Suprapubic skin (tissue), 4 donors: Measurements from ENCODE around the gene HNMT. TPM values are rescaled to one million over a fixed set of nuclear protein-coding genes. Genes with fewer than 3 reads are reported as not detected.

Source experiments
- DNase-seq, 2 donors: peaks; one replicate each; pipeline ENCODE4 v3.0.0-alpha.2; 2019; ENCODE audit warnings: low spot score in 2 of 2
- H3K27ac ChIP-seq: fragments of 200-600 bp; sonication (generic); one replicate; pipeline ENCODE4 v1.5.1; 2019
- H3K27me3 ChIP-seq: fragments of 200-600 bp; sonication (generic); one replicate; pipeline ENCODE4 v1.5.1; 2019
- H3K36me3 ChIP-seq: fragments of 200-600 bp; sonication (generic); one replicate; pipeline ENCODE4 v1.5.1; 2019
- H3K4me1 ChIP-seq: fragments of 200-600 bp; sonication (generic); one replicate; pipeline ENCODE4 v1.5.1; 2019
- H3K4me3 ChIP-seq: fragments of 200-600 bp; sonication (generic); one replicate; pipeline ENCODE4 v1.5.1; 2019; ENCODE audit warnings: mild to moderate bottlenecking
- H3K9me3 ChIP-seq: fragments of 200-600 bp; sonication (generic); one replicate; pipeline ENCODE4 v1.5.1; 2019
- EP300 ChIP-seq: sonication (generic); formaldehyde crosslinking; IDR thresholded peaks from one replicate; pipeline ENCODE4 v1.6.1; 2017; ENCODE audit warnings: antibody characterized with exemption
- POLR2A ChIP-seq, 2 donors: fragments of 450-650 bp; IDR thresholded peaks; one replicate each; pipeline ENCODE4 v1.6.1; 2017; ENCODE audit warnings: antibody characterized with exemption in 2 of 2, mild to moderate bottlenecking in 2 of 2, moderate library complexity in 2 of 2
- POLR2AphosphoS5 ChIP-seq, 3 donors: sonication (generic); formaldehyde crosslinking; IDR thresholded peaks; one replicate each; pipeline ENCODE4 v1.6.1; 2017; ENCODE audit warnings: antibody characterized with exemption in 3 of 3
- WGBS: methylation state at CpG from one replicate; pipeline ENCODE4 v1.1.5; 2018; 5-methylcytosine and 5-hydroxymethylcytosine counted together
- total RNA-seq, 4 donors: library from RNA; depleted of rRNA; stranded (reverse); fragments of >200 nt; gene quantifications; one replicate each; pipeline ENCODE4 v1.1.0, GENCODE V29; 2016
- TF ChIP-seq, protein P1 (sequence below), 2 donors: fragments of 200-600 bp in 1 of 2; fragments of 450-650 bp in 1 of 2; sonication (generic) in 1 of 2; IDR thresholded peaks; one replicate each; pipeline ENCODE4 v1.5.1; 2016 to 2019; ENCODE audit warnings: antibody characterized with exemption in 2 of 2, mild to moderate bottlenecking in 1 of 2, moderate library complexity in 1 of 2

The HNMT gene
- total RNA-seq, 4 donors from 2014 or later: 16.7 to 28.5 (median 19.9) TPM

DNA sequence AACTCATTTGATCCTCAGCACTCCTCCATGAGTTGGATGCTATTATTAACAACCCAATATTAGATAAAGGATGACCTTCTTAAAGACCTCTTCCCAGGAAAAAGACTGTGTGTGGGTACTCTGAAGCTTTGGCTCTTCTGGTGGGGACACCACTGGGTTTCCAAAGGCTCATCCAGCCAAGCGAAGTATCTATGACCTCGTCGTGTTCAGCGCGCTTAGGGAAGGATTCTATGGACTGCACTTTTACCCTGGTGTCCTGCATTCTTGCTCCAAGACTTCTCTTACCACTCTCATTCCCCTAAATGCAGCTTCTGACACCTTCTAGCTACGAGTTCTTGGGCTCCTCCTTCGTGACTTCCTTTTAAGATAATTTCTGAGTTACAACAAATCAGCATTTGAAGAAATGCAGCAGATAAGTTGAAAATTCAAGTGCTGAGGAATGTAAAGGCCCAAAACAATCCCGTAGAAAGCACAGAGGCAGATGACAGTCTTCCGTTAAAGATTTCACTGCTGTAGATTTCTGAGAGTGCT lies 673 bp upstream of the HNMT start:
- Histone ChIP-seq H3K36me3 (no peaks in the 10 kb centered on the region), H3K4me1 (peaks cover 26% of the 10 kb centered on the region), H3K9me3 (no peaks in the 10 kb centered on the region), H3K27me3 (no peaks in the 10 kb centered on the region), H3K27ac (peak overlapping the region; percentile 88), H3K4me3 (peak overlapping the region; percentile 44)
- no peak for DNase-seq
- no peak for TF ChIP-seq POLR2AphosphoS5 (IDR thresholded peaks at IDR 0.05)
- no peak for TF ChIP-seq POLR2A (IDR thresholded peaks at IDR 0.05)
- TF ChIP-seq, protein P1, sequence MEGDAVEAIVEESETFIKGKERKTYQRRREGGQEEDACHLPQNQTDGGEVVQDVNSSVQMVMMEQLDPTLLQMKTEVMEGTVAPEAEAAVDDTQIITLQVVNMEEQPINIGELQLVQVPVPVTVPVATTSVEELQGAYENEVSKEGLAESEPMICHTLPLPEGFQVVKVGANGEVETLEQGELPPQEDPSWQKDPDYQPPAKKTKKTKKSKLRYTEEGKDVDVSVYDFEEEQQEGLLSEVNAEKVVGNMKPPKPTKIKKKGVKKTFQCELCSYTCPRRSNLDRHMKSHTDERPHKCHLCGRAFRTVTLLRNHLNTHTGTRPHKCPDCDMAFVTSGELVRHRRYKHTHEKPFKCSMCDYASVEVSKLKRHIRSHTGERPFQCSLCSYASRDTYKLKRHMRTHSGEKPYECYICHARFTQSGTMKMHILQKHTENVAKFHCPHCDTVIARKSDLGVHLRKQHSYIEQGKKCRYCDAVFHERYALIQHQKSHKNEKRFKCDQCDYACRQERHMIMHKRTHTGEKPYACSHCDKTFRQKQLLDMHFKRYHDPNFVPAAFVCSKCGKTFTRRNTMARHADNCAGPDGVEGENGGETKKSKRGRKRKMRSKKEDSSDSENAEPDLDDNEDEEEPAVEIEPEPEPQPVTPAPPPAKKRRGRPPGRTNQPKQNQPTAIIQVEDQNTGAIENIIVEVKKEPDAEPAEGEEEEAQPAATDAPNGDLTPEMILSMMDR (IDR thresholded peaks at IDR 0.05): no peak
- whole genome bisulfite sequencing: 63% methylated on average over 9 of the region's 9 CpGs

DNA sequence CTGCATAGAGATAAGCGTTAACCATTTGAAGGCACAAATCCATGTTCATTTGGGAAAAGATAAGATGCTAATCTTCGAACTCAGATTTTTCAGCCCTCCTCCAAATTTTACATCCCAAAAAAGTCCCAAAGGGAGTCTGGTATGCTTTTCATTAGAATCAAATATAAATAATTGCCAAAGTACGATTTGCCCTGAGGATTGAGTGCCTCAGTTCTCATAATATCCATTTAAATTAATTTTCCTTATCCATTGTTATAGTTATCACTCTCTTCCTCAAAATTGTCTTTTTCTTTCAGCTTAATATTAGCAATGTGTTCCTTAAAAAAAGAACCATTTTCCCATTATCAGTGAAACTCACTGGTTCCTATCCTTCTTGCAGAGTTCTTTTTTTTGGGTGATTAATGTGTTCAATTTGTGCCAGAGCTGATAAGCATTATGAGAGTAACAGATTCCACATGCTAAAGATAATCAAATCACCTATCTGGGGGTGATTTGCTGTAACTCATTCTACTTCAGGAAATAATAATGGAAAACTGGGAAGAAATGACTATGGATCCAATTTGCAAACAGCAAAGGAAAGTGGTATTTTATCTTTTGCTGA lies 686 bp downstream of the HNMT start:
- H3K9me3 ChIP-seq: no peaks in the 10 kb centered on the region
- peak overlapping the region; percentile 44 for H3K4me3 ChIP-seq
- H3K27ac ChIP-seq: peak overlapping the region; percentile 88
- DNase-seq: no peak
- H3K4me1 ChIP-seq: peaks cover 40% of the 10 kb centered on the region
- H3K27me3 ChIP-seq: no peaks in the 10 kb centered on the region
- TF ChIP-seq EP300 (no peak), POLR2A (IDR thresholded peaks at IDR 0.05) (no peak), POLR2AphosphoS5 (IDR thresholded peaks at IDR 0.05) (no peak)
- TF ChIP-seq, protein P1 (IDR thresholded peaks at IDR 0.05): no peak
- no peaks in the 10 kb centered on the region for H3K36me3 ChIP-seq
- 16% methylated on average over 3 of the region's 3 CpGs for whole genome bisulfite sequencing

DNA sequence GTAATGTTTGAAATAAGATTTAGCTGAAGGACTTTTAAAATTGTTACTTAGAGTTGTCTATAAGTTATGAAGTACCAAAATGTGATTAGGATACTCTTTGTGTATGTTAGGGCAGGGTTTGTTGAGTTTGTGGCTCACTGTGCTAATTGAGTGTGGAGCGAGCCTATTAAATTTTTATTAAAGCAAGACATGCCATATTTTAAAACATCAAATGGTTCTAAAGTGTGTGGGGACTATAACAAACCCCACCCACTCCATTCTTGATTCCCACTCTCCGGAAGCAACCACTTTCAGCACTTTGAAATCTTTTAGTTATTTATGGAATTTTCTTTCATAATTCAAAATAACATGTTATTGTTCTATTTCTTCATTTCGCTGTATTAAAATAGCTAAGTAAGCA lies 1.8 kb downstream of the HNMT start:
- TF ChIP-seq, protein P1 (IDR thresholded peaks at IDR 0.05): no peak
- TF ChIP-seq POLR2AphosphoS5 (IDR thresholded peaks at IDR 0.05): no peak
- no peak for TF ChIP-seq POLR2A (IDR thresholded peaks at IDR 0.05)
- no peak for DNase-seq
- Histone ChIP-seq H3K27ac (peak overlapping the region; percentile 88), H3K36me3 (no peaks in the 10 kb centered on the region), H3K9me3 (no peaks in the 10 kb centered on the region), H3K4me3 (peak overlapping the region; percentile 44), H3K4me1 (peaks cover 40% of the 10 kb centered on the region), H3K27me3 (no peaks in the 10 kb centered on the region)
- 48% methylated on average over 3 of the region's 3 CpGs for WGBS

DNA sequence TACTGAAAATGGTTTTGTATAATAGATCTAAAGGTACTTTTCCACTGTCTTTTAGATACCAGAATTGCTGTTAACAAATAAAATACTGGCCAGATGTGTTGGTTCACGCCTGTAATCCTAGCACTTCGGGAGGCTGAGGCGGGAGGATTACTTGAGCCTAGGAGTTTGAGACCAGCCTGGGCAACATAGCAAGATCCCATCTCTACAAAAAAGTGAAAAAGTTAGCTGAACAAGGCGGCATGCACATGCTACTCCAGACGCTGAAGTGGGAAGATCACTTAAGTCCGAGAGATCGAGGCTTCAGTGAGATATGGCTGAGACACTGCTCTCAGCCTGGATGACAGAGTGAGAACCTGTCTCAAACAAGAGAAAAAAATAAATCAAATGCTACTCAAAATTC lies 2.8 kb downstream of the HNMT start:
- Histone ChIP-seq H3K4me1 (peaks cover 40% of the 10 kb centered on the region), H3K4me3 (no peak overlapping the region), H3K9me3 (no peaks in the 10 kb centered on the region), H3K27ac (peak overlapping the region; percentile 8), H3K27me3 (no peaks in the 10 kb centered on the region), H3K36me3 (no peaks in the 10 kb centered on the region)
- no peak for TF ChIP-seq EP300
- TF ChIP-seq POLR2A (IDR thresholded peaks at IDR 0.05): no peak
- TF ChIP-seq POLR2AphosphoS5 (IDR thresholded peaks at IDR 0.05): no peak
- TF ChIP-seq, protein P1 (IDR thresholded peaks at IDR 0.05): no peak
- no peak for DNase-seq
- 96% methylated on average over 7 of the region's 7 CpGs for WGBS

DNA sequence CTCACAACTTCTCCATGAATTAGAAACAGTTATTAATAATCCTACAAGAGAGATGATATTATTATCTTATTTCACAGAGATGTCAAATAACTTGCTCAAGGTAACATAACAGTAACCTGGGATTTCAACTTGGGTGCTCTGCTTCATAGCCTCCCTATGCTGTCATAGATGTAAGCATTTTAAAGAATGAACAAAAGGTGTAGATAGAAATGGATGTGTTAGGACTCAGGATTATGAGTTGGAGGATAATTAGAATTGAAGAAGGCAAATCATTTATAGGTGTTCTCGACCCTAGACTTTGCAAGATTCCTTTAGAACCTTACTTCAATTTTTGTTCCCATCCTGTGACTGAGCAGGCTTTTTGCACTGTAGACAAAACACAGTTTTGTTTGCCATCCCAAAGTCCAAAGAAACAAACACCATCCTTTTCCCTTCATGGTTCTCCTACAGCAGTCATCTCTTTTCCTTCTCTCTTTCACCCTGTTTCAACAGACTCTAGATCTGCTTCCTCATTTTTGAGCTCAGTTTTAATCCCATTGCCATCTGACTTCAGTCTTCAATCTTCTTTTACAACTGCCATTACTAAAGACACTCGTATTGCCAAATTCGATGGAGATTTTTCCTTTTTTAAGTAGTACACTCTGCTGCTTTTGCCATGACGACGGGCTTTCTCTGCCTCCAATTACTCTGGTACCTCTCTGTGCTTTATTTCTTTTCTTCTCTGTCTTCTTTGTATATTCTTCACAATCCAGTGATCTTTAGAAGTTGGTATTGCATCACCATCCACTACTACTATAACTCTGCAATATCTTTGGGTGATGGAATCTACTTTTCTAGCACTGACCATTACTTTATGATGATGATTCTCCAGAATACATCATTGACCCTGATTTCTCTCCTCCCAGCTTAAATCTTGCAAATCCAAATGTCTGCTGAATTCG lies 4.5 kb downstream of the HNMT start:
- Histone ChIP-seq H3K27me3 (no peaks in the 10 kb centered on the region), H3K4me3 (no peak overlapping the region), H3K9me3 (no peaks in the 10 kb centered on the region), H3K4me1 (peaks cover 36% of the 10 kb centered on the region), H3K36me3 (no peaks in the 10 kb centered on the region), H3K27ac (peak overlapping the region; percentile 54)
- no peak for TF ChIP-seq EP300
- no peak for TF ChIP-seq POLR2A (IDR thresholded peaks at IDR 0.05)
- TF ChIP-seq, protein P1 (IDR thresholded peaks at IDR 0.05): no peak
- TF ChIP-seq POLR2AphosphoS5 (IDR thresholded peaks at IDR 0.05): no peak
- DNase-seq: no peak
- WGBS: 65% methylated on average over 6 of the region's 6 CpGs
